H1 (cell line): ENCODE results near the gene WDR43. TPM values are rescaled to one million over a fixed set of nuclear protein-coding genes. Genes with fewer than 3 reads are reported as not detected.
A peak's percentile ranks its signal among the peaks of the same experiment; 100 is the strongest.

Experiments
- BCL11A ChIP-seq, 2 experiments: IDR thresholded peaks; one replicate each; pipeline ENCODE4 v1.6.1; 2011; ENCODE audit warnings: low read depth in 2 of 2, low read length in 2 of 2, mild to moderate bottlenecking in 2 of 2
- BRCA1 ChIP-seq: IDR thresholded peaks from 2 replicates; pipeline ENCODE4 v1.6.1; 2012; ENCODE audit warnings: low read depth, low read length, improper control_type of control experiment
- CHD7 ChIP-seq: fragments of 300-600 bp; sonication (generic); IDR thresholded peaks from 2 replicates; pipeline ENCODE4 v1.7.1; 2012; ENCODE audit warnings: low read length, moderate library complexity, mild to moderate bottlenecking, inconsistent platforms; ENCODE audit not compliant: insufficient replicate concordance
- HDAC2 ChIP-seq, 2 experiments: fragments of 300-600 bp in 1 of 2; sonication (generic) in 1 of 2; IDR thresholded peaks; 2 replicates each; pipeline ENCODE4 v1.6.1; 2011 to 2012; ENCODE audit warnings: low read depth in 2 of 2, low read length in 2 of 2, mild to moderate bottlenecking in 2 of 2, moderate library complexity in 2 of 2, borderline replicate concordance in 1 of 2, inconsistent platforms in 1 of 2
- KDM1A ChIP-seq: fragments of 200-600, 300-600 bp; sonication (generic); IDR thresholded peaks from 2 replicates; pipeline ENCODE4 v1.7.1; 2016; ENCODE audit warnings: mild to moderate bottlenecking, low read length, borderline replicate concordance
- NRF1 ChIP-seq: IDR thresholded peaks from 2 replicates; pipeline ENCODE4 v1.6.1; 2011; ENCODE audit warnings: mild to moderate bottlenecking, low read depth, low read length, improper control_type of control experiment
- RAD21 ChIP-seq, 2 experiments: IDR thresholded peaks in 1 of 2; conservative IDR thresholded peaks in 1 of 2; 2 replicates each; pipeline ENCODE4 v1.6.1; 2011; ENCODE audit warnings: low read depth in 2 of 2, low read length in 2 of 2, improper control_type of control experiment in 1 of 2, inconsistent platforms in 1 of 2, mild to moderate bottlenecking in 1 of 2, moderate library complexity in 1 of 2
- SIRT6 ChIP-seq: IDR thresholded peaks from one replicate; pipeline ENCODE4 v1.7.1; 2012; ENCODE audit warnings: low read length, inconsistent platforms
- SIX5 ChIP-seq: IDR thresholded peaks from 2 replicates; pipeline ENCODE4 v1.6.1; 2011; ENCODE audit warnings: mild to moderate bottlenecking, low read depth, low read length
- polyA plus RNA-seq, 7 experiments: library from polyadenylated mRNA; depleted of rRNA in 3 of 7; stranded (reverse) in 5 of 7; unstranded in 2 of 7; fragments of >200 nt in 5 of 7; fragments of 200-250 nt in 2 of 7; gene quantifications; 1 replicate in 5 of 7; 2 replicates in 1 of 7; 4 replicates in 1 of 7; pipeline versions ENCODE4 v1.2.1 to v1.2.3, GENCODE V29; 2011 to 2013; ENCODE audit warnings: missing spikeins in 2 of 7, mixed read lengths in 2 of 7
- total RNA-seq: library from RNA; stranded (reverse); fragmentation: NEBNext Ultra II Directional; extraction: Animal tissue kit (Norgen Biotek cat#: 25700); gene quantifications from 2 replicates; pipeline ENCODE4 v1.2.1, GENCODE V29; 2021

Gene WDR43
- total and polyA plus RNA-seq, 2 of the 8 experiments (the other 6 are each of a cell fraction or from before 2014, with no cell fraction given) = 57.8 to 142 TPM

- TF ChIP-seq CHD7 = no peak
- TF ChIP-seq HDAC2 (IDR thresholded peaks at IDR 0.05; ENCODE audit: borderline replicate concordance in 1 of 2, low read depth in 2 of 2, low read length in 2 of 2) = no peak; a peak in 1 of 4 replicates
- no peak for TF ChIP-seq BCL11A (IDR thresholded peaks at IDR 0.05; ENCODE audit: low read depth in 2 of 2, low read length in 2 of 2)
- TF ChIP-seq SIRT6 = no peak
- no peak for TF ChIP-seq RAD21 (IDR thresholded peaks at IDR 0.05 in 1 of 2, conservative IDR thresholded peaks at IDR 0.05 in 1 of 2; ENCODE audit: low read depth in 2 of 2, low read length in 2 of 2)
- TF ChIP-seq NRF1 = peak; percentile 94
- TF ChIP-seq BRCA1 = no peak
- TF ChIP-seq KDM1A = no peak
- no peak for TF ChIP-seq SIX5
Observed at GRCh38 chr2:28894470-28895188, at the start of gene WDR43 (continued).
